CD8-positive, alpha-beta memory T cell (primary cell): ENCODE results near the gene HSD3B7. TPM values are rescaled to one million over a fixed set of nuclear protein-coding genes. Genes with fewer than 3 reads are reported as not detected.
A peak's percentile ranks its signal among the peaks of the same experiment; 100 is the strongest.

Experiments used
- CTCF ChIA-PET: fragments of 350-600 bp; sonication (Branson Sonifier 250); formaldehyde crosslinking; loops from one replicate; lab custom pipeline; 2021; ENCODE audit warnings: antibody characterized with exemption; lab: Charles Lee
- POLR2A ChIA-PET: fragments of 350-600 bp; sonication (Branson Sonifier 250); formaldehyde crosslinking; loops from one replicate; lab custom pipeline; 2021; ENCODE audit warnings: antibody characterized with exemption; lab: Charles Lee
- DNase-seq, 5 donors: peaks; one replicate each; pipeline versions ENCODE4 v3.0.0 to v3.0.0-alpha.2; 2020 to 2022; ENCODE audit warnings: mixed read lengths in 1 of 5
- H3K27ac ChIP-seq: one replicate; pipeline ENCODE4 v1.7.0; 2013; ENCODE audit warnings: low read depth, mild to moderate bottlenecking, low read length, moderate library complexity
- H3K27me3 ChIP-seq: 2 replicates; pipeline ENCODE4 v1.7.0; 2013; ENCODE audit warnings: low read length, mild to moderate bottlenecking; ENCODE audit not compliant: insufficient read depth, poor library complexity, severe bottlenecking
- H3K36me3 ChIP-seq: 2 replicates; pipeline ENCODE4 v1.7.0; 2013; ENCODE audit warnings: mild to moderate bottlenecking, low read length, moderate library complexity; ENCODE audit not compliant: insufficient read depth
- H3K4me1 ChIP-seq: 2 replicates; pipeline ENCODE4 v1.7.0; 2013; ENCODE audit warnings: mild to moderate bottlenecking, low read length, moderate library complexity; ENCODE audit not compliant: insufficient read depth
- H3K4me3 ChIP-seq: 2 replicates; pipeline ENCODE4 v1.7.0; 2013; ENCODE audit warnings: mild to moderate bottlenecking, low read length
- H3K9me3 ChIP-seq: 2 replicates; pipeline ENCODE4 v1.7.0; 2013; ENCODE audit warnings: mild to moderate bottlenecking, low read length
- H3K27ac Mint-ChIP-seq, 8 donors: one replicate each; pipeline ENCODE4 v1.8.0; 2020 to 2021; ENCODE audit warnings: mixed read lengths in 8 of 8, mild to moderate bottlenecking in 6 of 8, inconsistent platforms in 3 of 8, moderate library complexity in 3 of 8
- H3K27me3 Mint-ChIP-seq, 2 donors: one replicate each; pipeline ENCODE4 v1.8.0; 2020 to 2021; ENCODE audit warnings: mixed read lengths in 2 of 2, mild to moderate bottlenecking in 1 of 2, moderate library complexity in 1 of 2
- H3K36me3 Mint-ChIP-seq, 3 donors: one replicate each; pipeline ENCODE4 v1.8.0; 2020 to 2021; ENCODE audit warnings: mixed read lengths in 3 of 3, inconsistent platforms in 1 of 3, mild to moderate bottlenecking in 1 of 3
- H3K4me1 Mint-ChIP-seq, 3 donors: one replicate each; pipeline ENCODE4 v1.8.0; 2020 to 2021; ENCODE audit warnings: mixed read lengths in 3 of 3, inconsistent platforms in 1 of 3, mild to moderate bottlenecking in 1 of 3
- H3K4me3 Mint-ChIP-seq, 7 donors: one replicate each; pipeline ENCODE4 v1.8.0; 2020 to 2021; ENCODE audit warnings: mixed read lengths in 7 of 7, mild to moderate bottlenecking in 6 of 7, moderate library complexity in 4 of 7, inconsistent platforms in 2 of 7
- H3K9me3 Mint-ChIP-seq, 5 donors: one replicate each; pipeline ENCODE4 v1.8.0; 2020 to 2022; ENCODE audit warnings: mixed read lengths in 5 of 5, mild to moderate bottlenecking in 3 of 5, moderate library complexity in 2 of 5, inconsistent platforms in 1 of 5
- polyA plus RNA-seq: library from polyadenylated mRNA; unstranded; fragments of 300-500 nt; fragmentation: Illumina TruSeq; gene quantifications from one replicate; pipeline ENCODE4 v1.2.3, GENCODE V29; 2021
- total RNA-seq, 2 experiments: library from RNA; stranded (reverse); gene quantifications; one replicate each; pipeline ENCODE4 v1.2.3, GENCODE V29; 2021

Gene HSD3B7
- total and polyA plus RNA-seq, 3 experiments from 2014 or later, result 1.6 to 2.1 TPM; not detected in 1

- peaks cover 7 to 14% (median 14%) of the 10 kb centered on the region in 3 donors for H3K4me1 Mint-ChIP-seq
- no peak overlapping the region for H3K4me3 Mint-ChIP-seq
- H3K36me3 Mint-ChIP-seq, result no peaks in the 10 kb centered on the region
- no peaks in the 10 kb centered on the region for H3K36me3 ChIP-seq
- no peaks in the 10 kb centered on the region for H3K9me3 ChIP-seq
- DNase-seq, result no peak
- POLR2A ChIA-PET, result no interaction called here
- H3K27ac Mint-ChIP-seq, result peak overlapping the region in 1 of 8 donors; percentile 54
- H3K27me3 Mint-ChIP-seq, result peaks cover 14 to 15% of the 10 kb centered on the region in 2 donors
- peaks cover 8% of the 10 kb centered on the region for H3K27me3 ChIP-seq
- H3K9me3 Mint-ChIP-seq, result peaks cover 0 to 2% (median 0%) of the 10 kb centered on the region in 5 donors
- peaks cover 6% of the 10 kb centered on the region for H3K4me1 ChIP-seq
- H3K27ac ChIP-seq, result no peak overlapping the region
- CTCF ChIA-PET, result no interaction called here
- H3K4me3 ChIP-seq, result no peak overlapping the region
These were observed 21.6 kb downstream of the HSD3B7 start for GRCh38 chr16:31006589-31006988.

GRCh38 chr16:31007684-31008083 is 22.7 kb downstream of the HSD3B7 start:
- Histone ChIP-seq H3K27ac (no peak overlapping the region), H3K27me3 (peaks cover 9% of the 10 kb centered on the region), H3K4me3 (no peak overlapping the region), H3K4me1 (peaks cover 6% of the 10 kb centered on the region), H3K9me3 (no peaks in the 10 kb centered on the region), H3K36me3 (no peaks in the 10 kb centered on the region)
- Mint-ChIP-seq H3K4me3 (no peak overlapping the region), H3K4me1 (peaks cover 10 to 20% (median 14%) of the 10 kb centered on the region in 3 donors), H3K36me3 (no peaks in the 10 kb centered on the region), H3K9me3 (no peaks in the 10 kb centered on the region), H3K27me3 (peaks cover 23% of the 10 kb centered on the region in 2 donors), H3K27ac (peak overlapping the region in 1 of 8 donors; percentile 17)
- ChIA-PET CTCF (no interaction called here), POLR2A (no interaction called here)
- DNase-seq, result no peak

- H3K4me1 Mint-ChIP-seq, result peaks cover 10 to 20% (median 14%) of the 10 kb centered on the region in 3 donors
- POLR2A ChIA-PET, result no interaction called here
- H3K36me3 Mint-ChIP-seq, result no peaks in the 10 kb centered on the region
- Histone ChIP-seq H3K27ac (no peak overlapping the region), H3K9me3 (no peaks in the 10 kb centered on the region), H3K27me3 (peaks cover 9% of the 10 kb centered on the region), H3K4me1 (peaks cover 6% of the 10 kb centered on the region), H3K36me3 (no peaks in the 10 kb centered on the region), H3K4me3 (no peak overlapping the region)
- no peaks in the 10 kb centered on the region for H3K9me3 Mint-ChIP-seq
- CTCF ChIA-PET, result interaction anchor here (0.9 kb wide), 1 partner anchor 66 kb away, joined by 4 read pairs; the partner anchor contains the start of genes ZNF646 and ZNF668
- H3K27me3 Mint-ChIP-seq, result peaks cover 23 to 27% of the 10 kb centered on the region in 2 donors
- no peak overlapping the region for H3K27ac Mint-ChIP-seq
- H3K4me3 Mint-ChIP-seq, result no peak overlapping the region
- DNase-seq, result no peak
These were observed 23.1 kb downstream of the HSD3B7 start for GRCh38 chr16:31008149-31008548.

GRCh38 chr16:31008551-31008950 is 23.5 kb downstream of the HSD3B7 start:
- Mint-ChIP-seq H3K4me3 (no peak overlapping the region), H3K27ac (no peak overlapping the region), H3K9me3 (no peaks in the 10 kb centered on the region), H3K36me3 (no peaks in the 10 kb centered on the region), H3K4me1 (peaks cover 10 to 20% (median 14%) of the 10 kb centered on the region in 3 donors), H3K27me3 (peaks cover 26 to 30% of the 10 kb centered on the region in 2 donors)
- CTCF ChIA-PET, result interaction anchor here (0.9 kb wide), 1 partner anchor 65 kb away, joined by 4 read pairs; the partner anchor contains the start of genes ZNF646 and ZNF668
- POLR2A ChIA-PET, result no interaction called here
- DNase-seq, result no peak
- peaks cover 6% of the 10 kb centered on the region for H3K4me1 ChIP-seq
- no peak overlapping the region for H3K27ac ChIP-seq
- no peaks in the 10 kb centered on the region for H3K9me3 ChIP-seq
- H3K27me3 ChIP-seq, result peaks cover 9% of the 10 kb centered on the region
- no peak overlapping the region for H3K4me3 ChIP-seq
- no peaks in the 10 kb centered on the region for H3K36me3 ChIP-seq

- H3K4me1 ChIP-seq, result peaks cover 6% of the 10 kb centered on the region
- ChIA-PET CTCF (interaction anchor here (0.9 kb wide), 1 partner anchor 65 kb away, joined by 4 read pairs; the partner anchor contains the start of genes ZNF646 and ZNF668), POLR2A (no interaction called here)
- no peaks in the 10 kb centered on the region for H3K36me3 ChIP-seq
- DNase-seq, result no peak
- no peak overlapping the region for H3K4me3 Mint-ChIP-seq
- H3K36me3 Mint-ChIP-seq, result no peaks in the 10 kb centered on the region
- no peaks in the 10 kb centered on the region for H3K9me3 Mint-ChIP-seq
- no peak overlapping the region for H3K27ac ChIP-seq
- peaks cover 9% of the 10 kb centered on the region for H3K27me3 ChIP-seq
- no peaks in the 10 kb centered on the region for H3K9me3 ChIP-seq
- H3K27me3 Mint-ChIP-seq, result peaks cover 30% of the 10 kb centered on the region in 2 donors
- peaks cover 10 to 20% (median 14%) of the 10 kb centered on the region in 3 donors for H3K4me1 Mint-ChIP-seq
- peak overlapping the region in 2 of 8 donors; percentile 14 to 47 for H3K27ac Mint-ChIP-seq
- H3K4me3 ChIP-seq, result no peak overlapping the region
These were observed 24.1 kb downstream of the HSD3B7 start for GRCh38 chr16:31009120-31009519.

GRCh38 chr16:31009894-31010584 is 25.0 kb downstream of the HSD3B7 start:
- H3K9me3 Mint-ChIP-seq, result no peaks in the 10 kb centered on the region

GRCh38 chr16:31010585-31011325 is 25.7 kb downstream of the HSD3B7 start, which contains the start of gene STX1B:
TSS of gene STX1B (minus strand) at chr16:31010638. CDS start at chr16:31010396, 242 bp downstream.
- Histone ChIP-seq H3K27ac (no peak within 1 kb of the TSS), H3K27me3 (peaks cover 9% of the 10 kb centered on the region), H3K36me3 (no peaks in the 10 kb centered on the region), H3K4me1 (peaks cover 6% of the 10 kb centered on the region), H3K4me3 (peak within 1 kb of the TSS; percentile 49), H3K9me3 (no peaks in the 10 kb centered on the region)
- Mint-ChIP-seq H3K9me3 (no peaks in the 10 kb centered on the region), H3K27ac (peak within 1 kb of the TSS in 4 of 8 donors; percentile 12 to 87 (median 52)), H3K27me3 (peaks cover 32 to 39% of the 10 kb centered on the region in 2 donors), H3K4me1 (peaks cover 10 to 20% (median 14%) of the 10 kb centered on the region in 3 donors), H3K36me3 (no peaks in the 10 kb centered on the region), H3K4me3 (peak within 1 kb of the TSS; percentile 69 to 84 (median 72))
- peak; percentile 7 to 67 (median 17) for DNase-seq
- POLR2A ChIA-PET, result no interaction called here
- CTCF ChIA-PET, result no interaction called here

More at GRCh38 chr16:31009894-31010584, 25.0 kb downstream of the HSD3B7 start:
- Histone ChIP-seq H3K4me1 (peaks cover 6% of the 10 kb centered on the region), H3K4me3 (no peak overlapping the region), H3K27ac (no peak overlapping the region), H3K27me3 (peaks cover 9% of the 10 kb centered on the region), H3K9me3 (no peaks in the 10 kb centered on the region), H3K36me3 (no peaks in the 10 kb centered on the region)
- ChIA-PET CTCF (no interaction called here), POLR2A (no interaction called here)
- H3K27me3 Mint-ChIP-seq, result peaks cover 30 to 35% of the 10 kb centered on the region in 2 donors
- peaks cover 10 to 20% (median 14%) of the 10 kb centered on the region in 3 donors for H3K4me1 Mint-ChIP-seq
- H3K27ac Mint-ChIP-seq, result peak overlapping the region in 4 of 8 donors; percentile 12 to 87 (median 52)
- no peak for DNase-seq
- H3K4me3 Mint-ChIP-seq, result peak overlapping the region; percentile 53 to 84 (median 66)
- no peaks in the 10 kb centered on the region for H3K36me3 Mint-ChIP-seq
